HUDEP-2 (cell line): ENCODE data around the gene HADHA.

ENCODE experiments used
- DNase-seq, 76 experiments: peaks; one replicate each; lab custom pipeline; 2025; ENCODE audit not compliant: unreplicated experiment in 76 of 76; lab: John Stamatoyannopoulos, UW

Gene HADHA

GRCh38 chr2:26148501-26148900, 95.9 kb downstream of the HADHA start:
- no peak for DNase-seq

- DNase-seq, result peak in 50 of 76 experiments; percentile 5 to 61 (median 34)
These were observed 99.3 kb downstream of the HADHA start for GRCh38 chr2:26144953-26145680.

GRCh38 chr2:26144031-26144430, 100.4 kb downstream of the HADHA start:
- DNase-seq, result peak in 1 of 76 experiments; percentile 12

GRCh38 chr2:26141145-26141769, 103.2 kb downstream of the HADHA start:
- DNase-seq, result no peak
